Right cardiac atrium (tissue), 5 donors: ENCODE results near the gene JDP2. TPM values are rescaled to one million over a fixed set of nuclear protein-coding genes. Genes with fewer than 3 reads are reported as not detected.

Experiments
- ATAC-seq, 2 donors: fragments of 200-7000 bp; cut with Tn5 transposase; one replicate each; pipeline versions ENCODE4 v1.8.0 to v1.9.1; 2020; ENCODE audit warnings: moderate library complexity in 2 of 2, mild to moderate bottlenecking in 1 of 2
- DNase-seq, 3 donors: peaks; one replicate each; pipeline ENCODE4 v3.0.0-alpha.2; 2020
- H3K27ac ChIP-seq: one replicate; pipeline ENCODE4 v1.5.1; 2013; ENCODE audit warnings: mild to moderate bottlenecking, low read length, control low read depth, moderate library complexity
- H3K27me3 ChIP-seq: one replicate; pipeline ENCODE4 v1.6.1; 2013; ENCODE audit not compliant: control insufficient read depth, insufficient read depth
- H3K4me1 ChIP-seq: one replicate; pipeline ENCODE4 v1.6.1; 2013; ENCODE audit warnings: low read length; ENCODE audit not compliant: control insufficient read depth, insufficient read depth
- H3K4me3 ChIP-seq: one replicate; pipeline ENCODE4 v1.5.1; 2013; ENCODE audit warnings: low read length, control low read depth
- H3K9me3 ChIP-seq: one replicate; pipeline ENCODE4 v1.6.1; 2013; ENCODE audit warnings: low read length; ENCODE audit not compliant: control insufficient read depth
- WGBS: extraction: QIAGEN DNeasy Blood & Tissue Kit; methylation state at CpG from one replicate; pipeline ENCODE4 v1.1.7; 2013; 5-methylcytosine and 5-hydroxymethylcytosine counted together
- intact Hi-C, 4 donors: fragments of 100-400 bp; cut with DNase I; formaldehyde crosslinking; loops; one replicate each; pipeline versions ENCODE4 v1.11.0 to v1.14.0; 2022 to 2023
- polyA plus RNA-seq: library from polyadenylated mRNA; stranded (reverse); fragments of 200-250 nt; gene quantifications from one replicate; pipeline ENCODE4 v1.2.3, GENCODE V29; 2013
- total RNA-seq, 4 donors: library from RNA; stranded (reverse); fragmentation: NEBNext Ultra II Directional; extraction: Animal tissue kit (Norgen Biotek cat#: 25700); gene quantifications; one replicate each; pipeline ENCODE4 v1.2.1, GENCODE V29; 2021
- donor health status: healthy with polysubstance abuse.
- donor health status: DM: no; HTN: yes; CAD: no.
- donor health status: DM: no; HTN: no; CAD: no.
- donor health status: DM: no; HTN: yes; CAD: no; lungs with severe emphysema.
- donor health status: DM: yes; HTN: yes; CAD: no.

The JDP2 gene
- total and polyA plus RNA-seq, 5 donors: 28.3 to 42.2 (median 39.2) TPM

DNA sequence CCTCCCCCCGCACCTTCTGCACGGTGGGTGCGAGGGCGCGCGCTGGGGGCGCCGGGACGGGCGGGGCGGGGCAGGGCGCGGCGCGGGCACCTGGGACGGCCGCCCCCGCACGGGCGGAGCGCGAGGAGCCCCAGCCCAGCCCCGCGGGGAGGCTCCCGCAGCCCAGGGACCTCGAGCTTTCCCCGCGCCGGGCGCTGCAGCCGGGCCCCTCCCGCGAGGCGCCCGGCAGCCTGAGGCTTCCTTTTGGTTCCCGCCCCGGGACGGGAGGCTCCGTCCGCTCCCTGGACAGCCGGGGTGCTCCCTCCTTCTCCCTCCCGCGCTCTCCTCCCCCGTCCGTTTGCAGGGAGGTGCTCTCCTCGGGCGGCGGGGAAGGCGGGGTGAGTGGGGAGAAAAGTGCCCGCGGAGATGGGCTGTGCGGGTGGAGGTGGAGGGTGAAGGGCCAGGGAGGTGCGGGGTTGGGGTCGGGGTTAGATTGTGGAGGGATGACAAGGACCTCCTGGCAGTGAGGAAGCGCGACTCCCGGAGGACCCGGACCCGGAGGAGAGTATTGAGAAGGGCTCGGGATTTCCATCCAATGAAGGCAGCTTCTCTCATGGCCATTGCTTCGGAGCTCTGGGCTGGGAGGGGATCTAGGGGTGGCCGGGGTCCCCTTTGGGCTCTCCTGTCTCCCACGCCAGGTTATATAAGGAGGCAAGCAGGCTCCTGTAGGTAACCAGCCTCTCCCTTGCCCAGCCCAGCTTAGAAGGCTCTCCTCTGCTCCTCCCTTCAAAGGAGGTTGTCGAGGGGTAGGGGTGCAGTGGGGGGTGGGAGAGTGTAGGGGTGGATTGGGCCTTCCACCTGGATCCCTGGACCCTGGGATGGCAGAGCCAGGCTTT is 645 bp downstream of the JDP2 start:
- Histone ChIP-seq H3K4me1 (peaks cover 11% of the 10 kb centered on the region), H3K27me3 (no peaks in the 10 kb centered on the region), H3K27ac (peak overlapping the region; percentile 92), H3K4me3 (peak overlapping the region; percentile 95), H3K9me3 (no peaks in the 10 kb centered on the region)
- ATAC-seq: peak; percentile 27
- 2% methylated on average over 63 of the region's 64 CpGs for WGBS
- DNase-seq: peak; percentile 54 to 87 (median 83)
- intact Hi-C loops: loop anchor here (5.0 to 10.0 kb wide), 3 partner anchors 111 to 116 kb away; no protein-coding TSS in a partner anchor

DNA sequence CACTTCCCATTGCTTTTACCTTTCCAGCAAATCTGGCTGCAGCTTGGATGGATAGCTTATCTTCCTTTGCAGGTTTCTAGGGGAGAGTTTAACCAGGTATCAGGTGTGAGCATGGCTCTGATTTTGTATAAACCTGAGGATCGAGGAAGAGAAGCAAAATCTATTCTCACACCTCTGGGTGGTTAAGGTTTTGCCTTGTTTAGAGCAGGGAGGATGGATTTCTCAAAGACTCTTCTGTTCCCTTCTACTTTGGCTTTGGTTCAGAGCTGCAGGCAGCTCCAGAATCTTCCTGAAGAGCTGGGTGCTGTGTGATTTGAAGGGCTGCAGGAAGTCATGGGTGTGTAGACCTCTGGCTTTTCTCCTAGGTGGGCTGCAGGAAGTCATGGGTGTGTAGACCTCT is 1.7 kb downstream of the JDP2 start:
- Histone ChIP-seq H3K27ac (peak overlapping the region; percentile 79), H3K4me3 (peak overlapping the region; percentile 95), H3K4me1 (peaks cover 11% of the 10 kb centered on the region), H3K27me3 (no peaks in the 10 kb centered on the region), H3K9me3 (no peaks in the 10 kb centered on the region)
- DNase-seq: no peak
- no peak for ATAC-seq
- 33% methylated on average over 1 of the region's 1 CpG for WGBS
- intact Hi-C loops: loop anchor here (5.0 to 10.0 kb wide), 3 partner anchors 112 to 117 kb away; no protein-coding TSS in a partner anchor

DNA sequence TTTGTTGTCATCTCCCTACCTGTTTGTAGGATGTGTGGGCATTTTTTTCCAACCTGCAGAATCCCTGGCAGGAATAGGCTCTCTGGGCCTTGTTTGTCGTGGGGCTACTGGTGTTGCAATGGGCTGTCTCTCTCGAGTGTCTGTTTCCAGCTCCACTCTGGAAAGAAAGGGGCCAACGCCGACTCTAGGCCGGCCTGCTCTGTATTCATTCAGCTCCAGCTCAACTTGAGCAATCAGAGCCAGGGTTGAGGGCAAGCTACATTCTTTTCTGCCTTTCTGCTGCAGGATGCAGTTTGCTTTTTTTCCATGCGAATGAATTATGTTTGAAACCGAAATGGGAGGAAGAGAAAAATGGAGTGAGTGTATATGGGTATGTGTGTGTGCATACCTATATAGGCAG is 2.3 kb downstream of the JDP2 start:
- Histone ChIP-seq H3K9me3 (no peaks in the 10 kb centered on the region), H3K27ac (peak overlapping the region; percentile 79), H3K4me3 (peak overlapping the region; percentile 34), H3K4me1 (peaks cover 11% of the 10 kb centered on the region), H3K27me3 (no peaks in the 10 kb centered on the region)
- intact Hi-C loops: no loop called here
- peak in 1 of 2 donors; percentile 11 for ATAC-seq
- 21% methylated on average over 7 of the region's 7 CpGs for WGBS
- peak; percentile 64 to 78 (median 71) for DNase-seq

DNA sequence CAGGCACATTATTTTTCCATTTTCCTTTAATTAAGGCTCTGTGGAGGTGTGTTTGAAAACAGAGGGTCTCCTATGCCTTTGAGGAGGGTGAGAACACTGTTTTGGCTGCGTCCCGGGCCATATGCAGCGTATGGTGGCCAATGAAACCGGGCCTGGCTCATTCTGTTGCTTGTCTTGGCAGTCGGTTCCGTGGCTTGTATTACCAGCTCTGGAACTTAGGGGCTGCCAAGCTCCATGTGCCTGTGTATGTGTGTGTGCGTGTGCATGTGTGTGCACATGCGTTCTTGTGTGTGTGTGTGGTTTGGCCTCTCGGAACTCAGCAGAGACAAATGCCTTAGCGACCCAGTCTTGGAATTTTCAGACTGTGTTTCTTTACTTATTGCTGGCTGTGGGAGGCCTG is 2.7 kb downstream of the JDP2 start:
- ATAC-seq: peak in 1 of 2 donors; percentile 14
- peak; percentile 61 to 89 (median 83) for DNase-seq
- peak overlapping the region; percentile 34 for H3K4me3 ChIP-seq
- H3K27me3 ChIP-seq: no peaks in the 10 kb centered on the region
- intact Hi-C loops: no loop called here
- 28% methylated on average over 10 of the region's 10 CpGs for WGBS
- H3K9me3 ChIP-seq: no peaks in the 10 kb centered on the region
- peak overlapping the region; percentile 79 for H3K27ac ChIP-seq
- H3K4me1 ChIP-seq: peaks cover 11% of the 10 kb centered on the region

DNA sequence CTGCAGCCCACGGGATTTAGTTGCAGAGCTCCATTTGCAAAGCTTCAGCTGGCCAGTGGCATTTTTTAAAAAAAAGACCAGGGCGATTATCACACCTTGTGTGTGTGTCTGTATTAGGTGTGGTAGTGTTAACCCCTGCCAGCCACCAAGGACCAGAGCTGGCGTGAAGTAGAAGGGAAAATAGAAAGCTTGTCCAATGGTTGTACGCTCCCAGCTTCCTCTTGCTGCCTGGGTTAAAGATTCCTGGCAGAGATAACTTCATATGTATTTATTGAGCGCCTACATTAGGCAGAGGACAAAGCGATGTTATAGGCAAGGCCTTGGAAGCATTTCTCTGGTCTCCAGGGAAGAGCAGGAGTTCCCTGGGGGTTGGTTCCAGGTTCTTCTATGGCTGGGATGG is 3.2 kb downstream of the JDP2 start:
- peaks cover 11% of the 10 kb centered on the region for H3K4me1 ChIP-seq
- intact Hi-C loops: no loop called here
- peak overlapping the region; percentile 79 for H3K27ac ChIP-seq
- no peak for ATAC-seq
- H3K4me3 ChIP-seq: peak overlapping the region; percentile 34
- no peaks in the 10 kb centered on the region for H3K9me3 ChIP-seq
- no peak for DNase-seq
- 45% methylated on average over 6 of the region's 6 CpGs for whole genome bisulfite sequencing
- H3K27me3 ChIP-seq: no peaks in the 10 kb centered on the region

DNA sequence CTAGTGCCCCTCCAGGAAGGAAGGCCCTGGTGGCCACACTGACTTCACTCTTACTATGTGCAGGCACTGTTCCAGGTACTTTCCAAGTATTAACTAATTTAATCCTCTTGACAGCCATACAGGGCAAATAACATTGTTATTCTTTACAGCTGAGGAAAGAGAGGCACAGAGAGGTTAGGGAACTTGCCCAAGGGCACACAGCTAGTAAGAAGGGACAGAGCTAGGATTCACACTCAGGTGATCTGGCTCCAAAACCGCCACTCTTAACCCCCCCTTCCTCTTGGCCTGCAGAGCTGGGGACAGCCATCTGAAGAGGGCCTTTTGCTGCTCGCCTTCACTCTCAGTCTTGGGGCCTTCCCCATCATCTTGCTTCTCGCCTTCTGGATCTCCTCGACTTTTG is 4.0 kb downstream of the JDP2 start:
- 93% methylated on average over 4 of the region's 4 CpGs for WGBS
- no peak for ATAC-seq
- H3K9me3 ChIP-seq: no peaks in the 10 kb centered on the region
- peaks cover 13% of the 10 kb centered on the region for H3K4me1 ChIP-seq
- H3K27me3 ChIP-seq: no peaks in the 10 kb centered on the region
- H3K4me3 ChIP-seq: no peak overlapping the region
- no peak for DNase-seq
- intact Hi-C loops: no loop called here
- no peak overlapping the region for H3K27ac ChIP-seq

DNA sequence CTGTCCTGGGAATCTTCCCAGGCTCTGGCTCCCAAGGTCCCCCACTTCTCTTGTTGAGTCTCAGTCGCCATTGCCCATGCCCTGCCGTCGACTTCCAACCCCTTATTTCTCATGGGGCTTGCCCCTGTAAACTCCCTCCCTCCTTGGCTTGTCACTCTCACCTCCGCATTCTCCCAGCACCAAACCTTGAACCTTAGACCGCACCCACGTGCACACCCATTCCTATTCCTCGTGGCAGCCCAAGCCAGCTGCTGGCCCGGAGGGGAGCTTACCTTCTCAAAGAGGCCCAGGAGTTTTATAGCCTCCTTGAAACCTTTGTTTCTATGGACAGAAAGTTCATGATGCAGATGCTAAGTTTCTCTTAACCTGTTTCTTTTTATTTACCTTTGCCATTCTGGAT is 4.6 kb downstream of the JDP2 start:
- H3K9me3 ChIP-seq: no peaks in the 10 kb centered on the region
- WGBS: 95% methylated on average over 8 of the region's 8 CpGs
- intact Hi-C loops: no loop called here
- H3K27me3 ChIP-seq: no peaks in the 10 kb centered on the region
- H3K4me3 ChIP-seq: no peak overlapping the region
- DNase-seq (no peak), ATAC-seq (no peak)
- H3K27ac ChIP-seq: no peak overlapping the region
- peaks cover 13% of the 10 kb centered on the region for H3K4me1 ChIP-seq

DNA sequence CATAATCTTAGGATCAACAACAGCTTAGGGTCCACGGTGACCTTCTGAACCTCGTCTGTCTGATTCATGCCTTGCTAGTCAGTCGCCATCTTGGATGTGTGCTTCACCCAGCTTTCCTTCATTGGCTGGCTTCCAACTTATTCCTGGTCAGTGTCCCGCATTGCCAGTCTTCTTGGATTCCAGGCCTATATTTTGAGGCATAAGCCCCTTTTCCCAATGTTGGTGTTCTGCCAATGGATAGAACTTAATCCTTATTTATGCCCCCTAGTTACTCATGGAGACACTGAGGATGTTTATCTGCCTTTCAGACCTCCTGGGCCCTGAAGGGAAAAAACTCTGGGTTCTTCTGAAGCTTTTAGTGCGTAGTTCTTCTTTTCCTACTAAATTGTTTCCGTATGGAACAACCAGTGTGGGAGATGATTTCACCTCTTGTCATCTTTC is 5.8 kb downstream of the JDP2 start:
- no peak overlapping the region for H3K27ac ChIP-seq
- DNase-seq (no peak), ATAC-seq (no peak)
- 94% methylated on average over 6 of the region's 6 CpGs for WGBS
- no peaks in the 10 kb centered on the region for H3K9me3 ChIP-seq
- intact Hi-C loops: no loop called here
- no peak overlapping the region for H3K4me3 ChIP-seq
- H3K4me1 ChIP-seq: peaks cover 13% of the 10 kb centered on the region
- no peaks in the 10 kb centered on the region for H3K27me3 ChIP-seq

DNA sequence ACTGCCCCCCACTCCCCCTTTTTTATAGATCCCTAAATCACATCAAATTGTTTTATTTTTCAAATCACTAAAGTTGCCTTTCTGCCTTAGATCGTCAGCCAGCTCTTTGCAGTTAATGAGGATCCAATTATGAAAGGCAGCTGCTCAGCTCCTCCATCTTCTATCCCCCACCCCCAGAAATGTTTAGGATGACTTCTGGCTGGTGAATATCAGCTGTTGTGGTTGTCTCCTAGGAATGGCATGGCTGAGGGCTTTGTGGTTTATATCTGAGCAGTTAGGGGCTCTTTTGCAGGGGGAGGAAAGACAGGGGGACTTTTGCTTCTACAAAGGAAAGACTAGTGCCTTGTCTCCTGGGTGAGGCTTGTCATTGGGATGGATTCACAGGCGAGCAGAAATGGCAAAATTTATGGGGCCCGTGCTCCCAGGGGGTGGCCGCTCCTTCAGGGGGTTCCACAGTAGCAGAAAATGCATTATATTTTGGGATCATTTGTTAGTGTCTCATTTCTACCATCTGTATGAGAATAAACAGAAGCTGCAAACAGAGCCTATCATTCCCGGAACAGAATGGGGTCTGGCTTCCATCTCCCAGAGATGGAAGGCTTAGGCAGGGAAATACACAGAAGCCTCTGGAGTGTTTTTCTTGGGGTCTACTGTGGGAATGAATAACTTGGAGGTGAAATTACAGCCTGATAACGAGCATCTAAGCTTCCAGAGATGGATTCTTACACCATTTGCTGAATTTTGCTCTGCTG is 6.5 kb downstream of the JDP2 start:
- Histone ChIP-seq H3K27me3 (no peaks in the 10 kb centered on the region), H3K4me1 (peaks cover 13% of the 10 kb centered on the region), H3K9me3 (no peaks in the 10 kb centered on the region), H3K4me3 (no peak overlapping the region), H3K27ac (no peak overlapping the region)
- 89% methylated on average over 6 of the region's 6 CpGs for WGBS
- DNase-seq (no peak), ATAC-seq (no peak)
- intact Hi-C loops: no loop called here

DNA sequence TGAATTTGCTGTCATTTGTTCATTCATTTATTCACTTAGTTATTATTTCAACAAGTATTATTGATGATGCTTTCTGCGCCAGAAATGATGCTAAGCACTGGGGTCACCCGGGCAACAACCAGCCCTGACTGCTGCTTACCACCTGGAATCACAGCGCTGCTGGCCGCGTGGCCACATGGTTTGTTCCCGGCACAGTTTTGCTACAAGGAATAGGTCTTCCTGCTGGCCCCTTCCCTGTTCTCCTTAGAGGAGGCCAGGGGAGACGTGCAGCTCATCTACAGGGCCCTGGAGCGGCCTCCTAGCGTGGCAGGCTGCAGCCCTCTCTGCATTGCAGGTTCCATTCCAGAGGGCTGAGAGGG is 7.0 kb downstream of the JDP2 start:
- H3K9me3 ChIP-seq: no peaks in the 10 kb centered on the region
- no peak overlapping the region for H3K27ac ChIP-seq
- no peaks in the 10 kb centered on the region for H3K27me3 ChIP-seq
- peaks cover 13% of the 10 kb centered on the region for H3K4me1 ChIP-seq
- no peak overlapping the region for H3K4me3 ChIP-seq
- intact Hi-C loops: no loop called here
- DNase-seq (no peak), ATAC-seq (no peak)
- 90% methylated on average over 9 of the region's 9 CpGs for WGBS

DNA sequence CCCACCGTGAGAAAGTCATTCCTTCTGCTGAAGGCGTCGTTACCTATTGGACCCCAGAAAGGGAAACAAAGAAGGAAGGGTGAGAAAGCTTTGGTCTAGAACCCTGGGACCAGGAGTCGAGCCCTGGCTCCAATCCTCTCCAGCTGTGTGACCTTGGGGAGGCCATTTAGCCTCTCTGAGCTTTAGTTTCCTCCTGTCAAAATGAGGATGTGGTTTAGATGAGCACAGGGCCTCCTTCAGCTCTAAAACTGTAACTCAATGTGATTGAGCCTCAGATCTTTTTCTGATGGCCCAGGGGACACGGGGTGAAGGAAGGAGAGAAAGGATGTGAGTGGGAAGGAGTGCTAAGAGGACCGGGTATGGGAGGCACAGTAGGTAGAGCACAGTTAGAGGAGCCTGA is 7.7 kb downstream of the JDP2 start:
- Histone ChIP-seq H3K27ac (no peak overlapping the region), H3K4me1 (peaks cover 9% of the 10 kb centered on the region), H3K9me3 (no peaks in the 10 kb centered on the region), H3K27me3 (no peaks in the 10 kb centered on the region), H3K4me3 (no peak overlapping the region)
- no peak for DNase-seq
- intact Hi-C loops: no loop called here
- ATAC-seq: no peak
- 83% methylated on average over 6 of the region's 6 CpGs for WGBS
